Keratinocyte (primary cell): Measurements from ENCODE around the gene MYL12B.

Experiments used
- CTCF ChIP-seq, 3 experiments: IDR thresholded peaks in 1 of 3; conservative IDR thresholded peaks in 1 of 3; optimal IDR thresholded peaks in 1 of 3; 2 replicates in 2 of 3; 3 replicates in 1 of 3; pipeline versions ENCODE3 to v1.5.1; 2011; ENCODE audit warnings: low read length in 3 of 3, mild to moderate bottlenecking in 3 of 3, moderate library complexity in 2 of 3, control low read depth in 1 of 3, inconsistent platforms in 1 of 3; ENCODE audit not compliant: insufficient read depth in 2 of 3; ENCODE audit errors: extremely low read depth in 1 of 3
- EZH2 ChIP-seq: IDR thresholded peaks from one replicate; pipeline ENCODE4 v1.6.1; 2012; ENCODE audit warnings: inconsistent platforms, mild to moderate bottlenecking, low read length, moderate library complexity

- TF ChIP-seq CTCF (optimal IDR thresholded peaks at IDR 0.05 in 1 of 3, IDR thresholded peaks at IDR 0.05 in 1 of 3, conservative IDR thresholded peaks at IDR 0.05 in 1 of 3; ENCODE audit: extremely low read depth in 1 of 3, insufficient read depth in 2 of 3, low read length in 3 of 3) (no peak), EZH2 (no peak)
These were observed at the start of gene MYL12B for GRCh38 chr18:3261373-3262233.
